ENCODE data around the gene VAV2. TPM values are rescaled to one million over a fixed set of nuclear protein-coding genes. Genes with fewer than 3 reads are reported as not detected.
A peak's percentile ranks its signal among the peaks of the same experiment; 100 is the strongest.

The VAV2 gene
- total and polyA plus RNA-seq, 2 donors: 5.4 to 9.8 TPM

DNA sequence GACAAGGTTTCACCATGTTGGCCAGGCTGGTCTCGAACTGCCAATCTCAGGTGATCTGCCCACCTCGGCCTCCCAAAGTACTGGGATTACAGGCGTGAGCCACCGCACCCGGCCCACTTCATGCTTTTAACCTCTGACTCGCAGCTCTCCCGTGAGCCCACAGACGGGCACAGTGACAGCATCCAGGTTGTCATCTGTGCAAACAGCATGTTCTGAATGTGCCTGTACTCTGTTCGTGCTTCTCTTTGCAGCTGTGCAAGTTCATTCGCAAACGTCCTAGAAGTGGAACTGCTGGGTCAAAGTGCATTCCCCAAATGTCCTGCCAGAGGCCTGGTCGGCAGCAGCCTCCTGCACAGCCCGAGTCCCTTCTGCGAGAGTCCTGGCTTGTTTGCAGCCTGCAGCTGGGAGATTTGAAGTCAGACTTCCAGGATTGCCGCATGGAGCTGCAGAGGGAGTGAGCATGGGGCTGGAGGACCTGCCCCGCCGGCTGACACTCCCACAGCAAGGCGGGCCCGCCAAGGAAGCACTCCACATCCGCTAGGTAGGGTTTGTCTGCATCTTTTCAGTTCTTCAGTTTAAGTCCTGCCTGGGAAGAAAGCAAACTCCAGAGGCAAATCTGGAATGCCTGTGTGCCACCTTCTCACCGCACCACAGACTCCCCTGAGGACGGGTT, 36.6 kb upstream of the VAV2 start:
- no peak for DNase-seq (ENCODE audit: low read depth in 6 of 9, low spot score in 9 of 9)
- H3K4me1 ChIP-seq (ENCODE audit: control insufficient read depth in 2 of 2, insufficient read depth in 2 of 2, low read length in 2 of 2): peaks cover 4 to 15% of the 10 kb centered on the region in 2 donors
- H3K9me3 ChIP-seq (ENCODE audit: control insufficient read depth in 2 of 2, insufficient read depth in 1 of 2, low read length in 1 of 2): peaks cover 0 to 2% of the 10 kb centered on the region in 2 donors
- no peaks in the 10 kb centered on the region for H3K27me3 ChIP-seq (ENCODE audit: control insufficient read depth in 2 of 2, insufficient read depth in 1 of 2, low read length in 1 of 2)
- H3K27ac ChIP-seq (ENCODE audit: low read depth in 1 of 2, low read length in 1 of 2): no peak overlapping the region
- peaks cover 28 to 41% of the 10 kb centered on the region in 2 donors for H3K36me3 ChIP-seq (ENCODE audit: control insufficient read depth in 2 of 2, insufficient read depth in 2 of 2, low read length in 1 of 2)
- H3K4me3 ChIP-seq (ENCODE audit: low read length in 2 of 2): no peak overlapping the region
- WGBS: 96% methylated on average over 22 of the region's 22 CpGs

DNA sequence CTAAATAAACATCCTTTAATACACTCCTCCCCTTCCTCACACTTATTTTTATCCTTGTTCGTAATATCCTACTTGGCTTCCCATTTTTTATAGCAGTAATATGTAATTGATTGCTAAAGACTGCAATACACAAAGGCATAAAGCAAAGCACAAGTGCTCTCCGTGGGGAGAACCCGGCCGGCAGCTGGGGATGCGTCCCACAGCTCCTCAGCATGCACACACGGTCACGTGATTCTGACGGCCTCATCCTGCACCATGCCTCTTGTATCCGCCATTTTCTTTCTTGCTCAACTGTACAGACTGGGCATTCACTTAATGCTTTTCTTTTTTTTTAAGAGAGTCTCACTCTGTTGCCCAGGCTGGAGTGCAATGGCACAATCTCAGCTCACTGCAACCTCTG, 36.0 kb upstream of the VAV2 start:
- 99% methylated on average over 9 of the region's 9 CpGs for WGBS

DNA sequence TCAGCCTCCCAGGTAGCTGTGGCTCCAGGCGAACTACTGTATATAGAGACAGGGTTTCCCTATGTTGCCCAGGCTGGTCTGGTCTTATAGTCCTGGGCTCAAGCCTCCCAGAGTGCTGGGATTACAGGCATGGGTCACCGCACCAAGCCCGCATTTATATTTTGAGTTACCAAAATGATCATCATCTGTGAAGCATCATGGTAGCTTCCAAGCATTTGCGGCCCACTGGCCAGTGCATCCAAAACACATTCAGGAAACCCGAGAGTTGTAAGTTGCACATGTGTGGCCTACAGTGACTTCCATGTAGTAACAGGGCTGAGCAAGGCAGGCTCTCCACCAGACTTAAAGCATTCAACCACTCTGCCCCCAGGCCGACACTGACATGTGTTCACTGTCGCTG, 35.4 kb upstream of the VAV2 start:
- Histone ChIP-seq H3K27me3 (ENCODE audit: control insufficient read depth in 2 of 2, insufficient read depth in 1 of 2, low read length in 1 of 2) (no peaks in the 10 kb centered on the region), H3K36me3 (ENCODE audit: control insufficient read depth in 2 of 2, insufficient read depth in 2 of 2, low read length in 1 of 2) (peaks cover 17 to 30% of the 10 kb centered on the region in 2 donors), H3K9me3 (ENCODE audit: control insufficient read depth in 2 of 2, insufficient read depth in 1 of 2, low read length in 1 of 2) (no peaks in the 10 kb centered on the region), H3K4me1 (ENCODE audit: control insufficient read depth in 2 of 2, insufficient read depth in 2 of 2, low read length in 2 of 2) (peaks cover 4 to 15% of the 10 kb centered on the region in 2 donors), H3K27ac (ENCODE audit: low read depth in 1 of 2, low read length in 1 of 2) (no peak overlapping the region), H3K4me3 (ENCODE audit: low read length in 2 of 2) (no peak overlapping the region)
- no peak for DNase-seq (ENCODE audit: low read depth in 6 of 9, low spot score in 9 of 9)
- 97% methylated on average over 7 of the region's 7 CpGs for WGBS

More for the DNA sequence above, 36.0 kb upstream of the VAV2 start:
- Histone ChIP-seq H3K36me3 (ENCODE audit: control insufficient read depth in 2 of 2, insufficient read depth in 2 of 2, low read length in 1 of 2) (peaks cover 22 to 35% of the 10 kb centered on the region in 2 donors), H3K27me3 (ENCODE audit: control insufficient read depth in 2 of 2, insufficient read depth in 1 of 2, low read length in 1 of 2) (no peaks in the 10 kb centered on the region), H3K27ac (ENCODE audit: low read depth in 1 of 2, low read length in 1 of 2) (no peak overlapping the region), H3K4me1 (ENCODE audit: control insufficient read depth in 2 of 2, insufficient read depth in 2 of 2, low read length in 2 of 2) (peaks cover 4 to 15% of the 10 kb centered on the region in 2 donors), H3K9me3 (ENCODE audit: control insufficient read depth in 2 of 2, insufficient read depth in 1 of 2, low read length in 1 of 2) (peaks cover 0 to 2% of the 10 kb centered on the region in 2 donors), H3K4me3 (ENCODE audit: low read length in 2 of 2) (no peak overlapping the region)
- DNase-seq (ENCODE audit: low read depth in 6 of 9, low spot score in 9 of 9): no peak

DNA sequence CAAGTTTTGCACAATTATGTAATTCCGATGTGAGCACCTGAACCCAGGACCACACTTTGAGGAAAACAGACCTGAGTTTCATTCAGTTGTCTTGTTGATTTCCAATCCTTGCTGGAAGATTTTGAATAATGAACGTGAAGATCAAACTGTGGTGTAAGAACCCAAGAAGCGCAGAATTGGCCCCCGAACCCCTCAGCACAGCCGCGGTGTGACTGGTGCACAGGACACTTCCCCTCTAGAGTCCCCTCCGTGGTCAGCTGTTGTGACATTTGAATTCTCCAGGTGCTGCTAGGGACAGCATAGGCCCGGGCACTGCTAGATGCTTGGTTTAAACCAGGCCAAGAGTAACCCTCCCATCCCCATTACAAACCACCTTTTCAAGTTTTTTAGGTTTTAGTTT, 34.9 kb upstream of the VAV2 start:
- H3K4me3 ChIP-seq (ENCODE audit: low read length in 2 of 2): no peak overlapping the region
- 97% methylated on average over 8 of the region's 8 CpGs for WGBS

DNA sequence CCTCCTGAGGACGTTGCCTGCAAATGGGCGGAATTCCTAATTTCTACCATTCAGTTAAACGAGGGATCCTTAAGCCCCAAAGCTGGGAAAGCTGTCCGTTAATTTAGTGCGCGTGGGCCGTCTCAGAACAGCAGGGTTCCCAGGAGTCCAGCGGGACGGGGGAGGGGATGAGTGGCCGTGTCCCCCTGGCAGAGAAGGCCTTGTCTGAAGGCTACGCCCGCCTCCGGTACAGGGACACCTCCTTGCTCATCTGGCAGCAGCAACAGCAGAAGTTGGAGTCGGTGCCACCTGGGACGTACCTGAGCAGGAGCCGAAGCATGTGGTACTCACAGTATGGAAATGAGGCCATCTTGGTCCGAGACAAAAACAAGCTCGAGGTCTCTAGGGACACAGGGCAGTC, 34.5 kb upstream of the VAV2 start:
- Histone ChIP-seq H3K27me3 (ENCODE audit: control insufficient read depth in 2 of 2, insufficient read depth in 1 of 2, low read length in 1 of 2) (no peaks in the 10 kb centered on the region), H3K4me3 (ENCODE audit: low read length in 2 of 2) (no peak overlapping the region), H3K9me3 (ENCODE audit: control insufficient read depth in 2 of 2, insufficient read depth in 1 of 2, low read length in 1 of 2) (no peaks in the 10 kb centered on the region), H3K36me3 (ENCODE audit: control insufficient read depth in 2 of 2, insufficient read depth in 2 of 2, low read length in 1 of 2) (peaks cover 9 to 22% of the 10 kb centered on the region in 2 donors), H3K27ac (ENCODE audit: low read depth in 1 of 2, low read length in 1 of 2) (no peak overlapping the region), H3K4me1 (ENCODE audit: control insufficient read depth in 2 of 2, insufficient read depth in 2 of 2, low read length in 2 of 2) (peaks cover 4 to 12% of the 10 kb centered on the region in 2 donors)
- WGBS: 97% methylated on average over 18 of the region's 18 CpGs
- DNase-seq (ENCODE audit: low read depth in 6 of 9, low spot score in 9 of 9): no peak

More for the DNA sequence above, 34.9 kb upstream of the VAV2 start:
- no peak overlapping the region for H3K27ac ChIP-seq (ENCODE audit: low read depth in 1 of 2, low read length in 1 of 2)
- H3K9me3 ChIP-seq (ENCODE audit: control insufficient read depth in 2 of 2, insufficient read depth in 1 of 2, low read length in 1 of 2): no peaks in the 10 kb centered on the region
- H3K4me1 ChIP-seq (ENCODE audit: control insufficient read depth in 2 of 2, insufficient read depth in 2 of 2, low read length in 2 of 2): peaks cover 4 to 12% of the 10 kb centered on the region in 2 donors
- H3K36me3 ChIP-seq (ENCODE audit: control insufficient read depth in 2 of 2, insufficient read depth in 2 of 2, low read length in 1 of 2): peaks cover 13 to 26% of the 10 kb centered on the region in 2 donors
- no peaks in the 10 kb centered on the region for H3K27me3 ChIP-seq (ENCODE audit: control insufficient read depth in 2 of 2, insufficient read depth in 1 of 2, low read length in 1 of 2)
- no peak for DNase-seq (ENCODE audit: low read depth in 6 of 9, low spot score in 9 of 9)

DNA sequence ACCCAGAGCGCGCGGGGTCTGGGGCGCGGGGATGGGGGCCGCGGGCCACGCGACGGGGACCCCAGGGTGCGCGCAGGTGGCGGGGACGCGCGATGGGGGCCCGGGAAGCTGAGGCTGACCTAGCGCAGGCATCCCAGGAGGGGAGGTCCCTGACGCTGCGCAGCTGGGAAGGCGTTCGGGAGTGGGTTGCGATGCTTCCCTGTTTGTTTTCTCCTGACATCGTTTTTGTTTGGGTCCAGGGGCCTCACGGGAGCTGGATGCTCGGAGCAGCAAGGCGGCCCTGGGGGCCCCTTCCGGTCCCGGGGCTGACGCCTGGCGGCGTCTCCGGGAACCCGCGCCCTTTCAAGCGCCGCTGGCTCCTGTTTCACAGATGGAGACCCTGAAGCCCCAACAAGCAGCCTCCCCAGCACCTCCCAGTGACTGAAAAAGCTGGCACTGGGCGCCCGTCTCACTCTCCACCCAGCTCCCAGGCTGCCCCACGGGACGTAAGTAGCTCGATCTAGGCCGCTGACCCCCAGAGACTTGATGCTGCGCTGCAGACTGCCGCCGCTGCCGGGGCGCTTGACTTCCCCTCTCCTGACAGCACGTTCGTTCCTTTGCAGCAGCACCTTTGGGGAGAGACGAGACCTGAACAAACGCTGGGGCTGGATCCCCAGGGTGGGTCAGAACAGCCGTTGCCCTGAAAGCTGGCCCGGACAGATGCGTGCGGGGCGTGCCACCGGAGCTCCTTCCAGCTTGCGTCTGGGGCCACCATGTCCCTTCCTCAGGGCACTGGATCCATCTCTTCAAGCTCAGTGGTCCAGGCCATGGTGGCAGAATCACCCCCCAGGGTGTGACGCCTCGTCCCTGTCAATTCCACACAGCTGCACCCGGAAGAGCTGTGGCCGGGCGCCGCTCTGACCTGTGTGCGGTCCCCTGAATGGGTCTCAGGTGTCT, 33.8 kb upstream of the VAV2 start:
- peak; percentile 41 to 81 (median 55) for DNase-seq (ENCODE audit: low read depth in 6 of 9, low spot score in 9 of 9)
- WGBS: 19% methylated on average over 66 of the region's 66 CpGs
- H3K27ac ChIP-seq (ENCODE audit: low read depth in 1 of 2, low read length in 1 of 2): peak overlapping the region; percentile 66 to 71
- peak overlapping the region; percentile 72 to 87 for H3K4me3 ChIP-seq (ENCODE audit: low read length in 2 of 2)
- H3K9me3 ChIP-seq (ENCODE audit: control insufficient read depth in 2 of 2, insufficient read depth in 1 of 2, low read length in 1 of 2): no peaks in the 10 kb centered on the region
- peaks cover 5 to 17% of the 10 kb centered on the region in 2 donors for H3K36me3 ChIP-seq (ENCODE audit: control insufficient read depth in 2 of 2, insufficient read depth in 2 of 2, low read length in 1 of 2)
- H3K27me3 ChIP-seq (ENCODE audit: control insufficient read depth in 2 of 2, insufficient read depth in 1 of 2, low read length in 1 of 2): no peaks in the 10 kb centered on the region
- peaks cover 4 to 12% of the 10 kb centered on the region in 2 donors for H3K4me1 ChIP-seq (ENCODE audit: control insufficient read depth in 2 of 2, insufficient read depth in 2 of 2, low read length in 2 of 2)

DNA sequence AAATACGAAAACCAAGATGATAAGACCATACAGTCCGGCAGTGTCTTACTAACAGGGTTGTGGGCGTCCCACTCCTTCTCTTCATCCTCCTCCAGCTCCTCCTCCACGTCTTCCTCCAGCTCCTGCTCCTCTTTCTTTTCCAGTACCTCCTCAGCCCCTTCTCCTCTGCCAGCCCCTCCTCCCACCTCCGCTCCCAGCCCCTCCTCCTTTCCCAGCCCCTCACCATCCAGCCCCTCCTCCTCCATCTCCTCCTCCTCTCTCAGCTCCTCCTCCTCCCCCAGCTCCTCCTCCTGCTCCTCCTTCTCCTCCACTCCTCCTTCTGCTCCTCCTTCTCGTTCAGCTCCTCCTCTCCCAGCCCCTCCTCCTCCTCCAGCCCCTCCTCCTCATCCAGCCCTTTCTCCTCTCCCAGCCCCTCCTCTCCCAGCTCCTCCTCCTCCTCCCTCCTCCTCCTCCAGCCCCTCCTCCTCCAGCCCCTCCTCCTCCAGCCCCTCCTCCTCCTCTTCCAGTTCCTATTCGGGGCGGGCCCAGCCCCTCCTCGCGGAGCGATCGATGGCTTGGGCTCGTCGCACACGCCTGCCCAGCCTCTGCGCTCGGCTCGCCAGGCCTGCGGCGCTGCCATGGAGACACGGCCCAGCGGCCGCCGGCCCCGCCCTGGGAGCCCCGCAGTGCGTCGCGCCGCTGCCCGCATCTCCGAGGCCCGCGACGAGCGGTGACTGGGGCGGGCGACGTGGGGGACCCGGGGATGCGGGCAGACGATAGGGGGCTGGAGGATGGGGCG, 32.9 kb upstream of the VAV2 start, which contains the start of gene BRD3OS:
BRD3OS (plus strand) TSS at position 654 of the 778 bp plus-strand sequence. CDS start 1,267 bp downstream, outside the sequence.
- H3K36me3 ChIP-seq (ENCODE audit: control insufficient read depth in 2 of 2, insufficient read depth in 2 of 2, low read length in 1 of 2): peaks cover 0 to 11% of the 10 kb centered on the region in 2 donors
- no peaks in the 10 kb centered on the region for H3K27me3 ChIP-seq (ENCODE audit: control insufficient read depth in 2 of 2, insufficient read depth in 1 of 2, low read length in 1 of 2)
- peak; percentile 87 to 96 (median 94) for DNase-seq (ENCODE audit: low read depth in 6 of 9, low spot score in 9 of 9)
- H3K27ac ChIP-seq (ENCODE audit: low read depth in 1 of 2, low read length in 1 of 2): peak within 1 kb of the TSS; percentile 66 to 71
- peaks cover 4 to 12% of the 10 kb centered on the region in 2 donors for H3K4me1 ChIP-seq (ENCODE audit: control insufficient read depth in 2 of 2, insufficient read depth in 2 of 2, low read length in 2 of 2)
- no peaks in the 10 kb centered on the region for H3K9me3 ChIP-seq (ENCODE audit: control insufficient read depth in 2 of 2, insufficient read depth in 1 of 2, low read length in 1 of 2)
- peak within 1 kb of the TSS; percentile 72 to 87 for H3K4me3 ChIP-seq (ENCODE audit: low read length in 2 of 2)
- 2% methylated on average over 43 of the region's 43 CpGs for WGBS

DNA sequence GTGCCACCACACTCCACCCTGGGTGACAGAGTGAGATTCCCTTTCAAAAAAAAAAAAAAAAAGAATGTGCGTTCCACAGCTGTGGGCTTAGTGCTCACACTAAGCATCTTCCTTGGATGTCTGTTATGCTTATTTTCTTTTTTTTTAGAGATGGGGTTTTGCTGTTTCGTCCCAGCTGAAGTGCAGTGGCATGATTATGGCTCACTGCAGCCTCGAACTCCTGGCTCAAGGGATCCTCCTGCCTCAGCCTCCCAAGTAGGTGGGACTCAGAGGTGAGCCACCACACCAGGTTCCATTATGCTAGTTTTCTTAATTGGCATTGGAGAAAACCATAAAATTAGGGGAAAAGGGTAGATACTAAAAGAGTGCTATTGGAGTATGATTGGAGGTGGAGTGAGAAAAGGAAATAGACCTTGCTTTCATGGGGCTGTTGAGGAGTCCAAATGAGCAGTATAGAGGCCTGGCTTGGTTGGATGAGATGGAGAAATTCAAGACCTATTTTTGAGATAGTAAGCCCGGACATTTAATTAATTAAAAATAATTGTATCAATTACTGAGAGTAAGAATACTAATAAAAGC, 32.2 kb upstream of the VAV2 start:
- H3K9me3 ChIP-seq (ENCODE audit: control insufficient read depth in 2 of 2, insufficient read depth in 1 of 2, low read length in 1 of 2): no peaks in the 10 kb centered on the region
- peaks cover 0 to 5% of the 10 kb centered on the region in 2 donors for H3K36me3 ChIP-seq (ENCODE audit: control insufficient read depth in 2 of 2, insufficient read depth in 2 of 2, low read length in 1 of 2)
- H3K27me3 ChIP-seq (ENCODE audit: control insufficient read depth in 2 of 2, insufficient read depth in 1 of 2, low read length in 1 of 2): no peaks in the 10 kb centered on the region
- no peak for DNase-seq (ENCODE audit: low read depth in 6 of 9, low spot score in 9 of 9)
- 87% methylated on average over 4 of the region's 4 CpGs for WGBS
- peak overlapping the region; percentile 27 to 87 for H3K4me3 ChIP-seq (ENCODE audit: low read length in 2 of 2)
- peaks cover 4 to 12% of the 10 kb centered on the region in 2 donors for H3K4me1 ChIP-seq (ENCODE audit: control insufficient read depth in 2 of 2, insufficient read depth in 2 of 2, low read length in 2 of 2)
- H3K27ac ChIP-seq (ENCODE audit: low read depth in 1 of 2, low read length in 1 of 2): peak overlapping the region in 1 of 2 donors; percentile 14
